CD4-positive, alpha-beta T cell (primary cell): ENCODE data around the gene OMA1. TPM values are rescaled to one million over a fixed set of nuclear protein-coding genes. Genes with fewer than 3 reads are reported as not detected.

Source experiments
- ATAC-seq: fragments of 200-7000 bp; cut with Tn5 transposase; one replicate; pipeline ENCODE4 v1.10.0; 2022; ENCODE audit warnings: mild to moderate bottlenecking; ENCODE audit not compliant: poor library complexity
- CTCF ChIA-PET: fragments of 350-600 bp; sonication (Branson Sonifier 250); formaldehyde crosslinking; loops from one replicate; lab custom pipeline; 2021; ENCODE audit warnings: antibody characterized with exemption, inconsistent platforms; lab: Charles Lee
- POLR2A ChIA-PET: fragments of 350-600 bp; sonication (Branson Sonifier 250); formaldehyde crosslinking; loops from one replicate; lab custom pipeline; 2021; ENCODE audit warnings: antibody characterized with exemption, inconsistent platforms; lab: Charles Lee
- DNase-seq, 14 experiments: peaks; one replicate each; pipeline ENCODE4 v3.0.0-alpha.2; 2013 to 2020; ENCODE audit warnings: mixed read lengths in 2 of 14
- H3K27ac ChIP-seq, 2 donors: one replicate each; pipeline versions ENCODE4 v1.5.1 to v1.7.0; 2013; ENCODE audit warnings: low read length in 2 of 2, low read depth in 1 of 2, mild to moderate bottlenecking in 1 of 2
- H3K27me3 ChIP-seq, 2 experiments: 1 replicate in 1 of 2; 2 replicates in 1 of 2; pipeline versions ENCODE4 v1.6.1 to v1.7.0; 2013; ENCODE audit warnings: low read length in 2 of 2, control low read depth in 1 of 2, mild to moderate bottlenecking in 1 of 2, moderate library complexity in 1 of 2; ENCODE audit not compliant: insufficient read depth in 2 of 2, control insufficient read depth in 1 of 2
- H3K36me3 ChIP-seq: one replicate; pipeline ENCODE4 v1.6.1; 2013; ENCODE audit warnings: low read length, control low read depth; ENCODE audit not compliant: insufficient read depth
- H3K4me1 ChIP-seq: one replicate; pipeline ENCODE4 v1.6.1; 2013; ENCODE audit warnings: low read length, control low read depth; ENCODE audit not compliant: insufficient read depth
- H3K4me3 ChIP-seq: one replicate; pipeline ENCODE4 v1.5.1; 2013; ENCODE audit warnings: mild to moderate bottlenecking, low read length, moderate library complexity
- H3K9me3 ChIP-seq, 2 experiments: 1 replicate in 1 of 2; 2 replicates in 1 of 2; pipeline versions ENCODE4 v1.6.1 to v1.7.0; 2013; ENCODE audit warnings: low read length in 2 of 2, mild to moderate bottlenecking in 2 of 2, control low read depth in 1 of 2, moderate library complexity in 1 of 2; ENCODE audit not compliant: control insufficient read depth in 1 of 2, insufficient read depth in 1 of 2
- H3K27ac Mint-ChIP-seq: one replicate; pipeline ENCODE4 v1.8.0; 2020; ENCODE audit warnings: mixed read lengths
- H3K27me3 Mint-ChIP-seq: one replicate; pipeline ENCODE4 v1.8.0; 2021; ENCODE audit warnings: mixed read lengths
- H3K36me3 Mint-ChIP-seq: one replicate; pipeline ENCODE4 v1.8.0; 2021; ENCODE audit warnings: low read depth, mixed read lengths
- H3K4me1 Mint-ChIP-seq: one replicate; pipeline ENCODE4 v1.8.0; 2021; ENCODE audit warnings: low read depth, mixed read lengths
- H3K4me3 Mint-ChIP-seq: one replicate; pipeline ENCODE4 v1.8.0; 2020; ENCODE audit warnings: mild to moderate bottlenecking, mixed read lengths
- H3K9me3 Mint-ChIP-seq: one replicate; pipeline ENCODE4 v1.8.0; 2020; ENCODE audit warnings: mixed read lengths
- intact Hi-C, 2 experiments: fragments of 100-400 bp; cut with DNase I in 1 of 2; cut with micrococcal nuclease in 1 of 2; formaldehyde crosslinking; loops; one replicate each; pipeline versions ENCODE4 v1.15.1 to v1.9.0; 2023 to 2025; cut with DNase I, micrococcal nuclease
- total RNA-seq, 174 experiments: library from RNA in 2 of 174; stranded (reverse) in 2 of 174; gene quantifications; one replicate each; pipeline ENCODE4 v1.2.3 and lab custom pipeline; 2021 to 2026
- TF ChIP-seq, protein P1 (sequence below): fragments of 200-600 bp; IDR thresholded peaks from one replicate; pipeline ENCODE4 v1.8.0; 2022; ENCODE audit warnings: antibody characterized with exemption, mild to moderate bottlenecking

Gene OMA1
- total RNA-seq, 2 experiments from 2014 or later = 23.7 to 27.7 TPM

DNA sequence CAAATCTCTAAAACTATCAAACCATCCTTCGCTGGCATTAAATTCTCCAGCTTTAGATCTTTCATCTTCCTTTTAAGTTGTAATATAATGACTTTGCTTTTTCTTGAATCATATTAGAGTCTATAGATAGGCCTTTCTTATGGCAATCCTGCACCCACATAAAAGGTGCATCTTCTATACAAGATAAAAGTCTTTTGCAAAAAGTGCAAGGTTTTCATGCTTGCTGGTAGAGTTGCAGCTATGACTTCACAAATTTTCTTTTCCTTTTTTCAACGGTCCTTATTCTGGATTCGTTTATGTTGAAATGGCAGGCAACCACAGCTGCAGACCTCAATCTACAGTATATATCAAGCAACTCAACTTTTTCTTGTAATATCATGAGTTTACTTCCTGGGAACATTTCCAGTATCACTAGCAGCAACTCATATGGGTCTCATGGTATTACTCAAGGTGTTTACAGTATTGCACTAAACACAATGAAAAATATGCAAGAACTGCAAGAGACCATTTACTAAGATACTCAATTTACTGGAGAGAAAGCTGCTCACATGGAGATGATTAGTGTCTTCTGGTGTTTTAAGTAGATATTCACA, 22.1 kb downstream of the OMA1 start:
- POLR2A ChIA-PET = interaction anchor here (1.3 kb wide), 1 partner anchor 22 kb away, joined by 6 read pairs; the partner anchor contains the start of gene OMA1
- H3K4me1 ChIP-seq = no peaks in the 10 kb centered on the region
- H3K4me3 ChIP-seq = no peak overlapping the region
- no peaks in the 10 kb centered on the region for H3K9me3 ChIP-seq
- DNase-seq = no peak
- no peaks in the 10 kb centered on the region for H3K27me3 ChIP-seq
- no peak for ATAC-seq
- no peak overlapping the region for H3K27ac Mint-ChIP-seq
- H3K9me3 Mint-ChIP-seq = no peaks in the 10 kb centered on the region
- no peaks in the 10 kb centered on the region for H3K27me3 Mint-ChIP-seq
- H3K36me3 ChIP-seq = peaks cover 33% of the 10 kb centered on the region
- intact Hi-C loops = no loop called here
- H3K36me3 Mint-ChIP-seq = peaks cover 91% of the 10 kb centered on the region
- peaks cover 21% of the 10 kb centered on the region for H3K4me1 Mint-ChIP-seq
- CTCF ChIA-PET = interaction anchor here (1.0 to 1.7 kb wide), 3 partner anchors 15 to 128 kb away, joined by 3 to 8 read pairs (median 4); partner anchors contain the start of gene OMA1
- TF ChIP-seq, protein P1, sequence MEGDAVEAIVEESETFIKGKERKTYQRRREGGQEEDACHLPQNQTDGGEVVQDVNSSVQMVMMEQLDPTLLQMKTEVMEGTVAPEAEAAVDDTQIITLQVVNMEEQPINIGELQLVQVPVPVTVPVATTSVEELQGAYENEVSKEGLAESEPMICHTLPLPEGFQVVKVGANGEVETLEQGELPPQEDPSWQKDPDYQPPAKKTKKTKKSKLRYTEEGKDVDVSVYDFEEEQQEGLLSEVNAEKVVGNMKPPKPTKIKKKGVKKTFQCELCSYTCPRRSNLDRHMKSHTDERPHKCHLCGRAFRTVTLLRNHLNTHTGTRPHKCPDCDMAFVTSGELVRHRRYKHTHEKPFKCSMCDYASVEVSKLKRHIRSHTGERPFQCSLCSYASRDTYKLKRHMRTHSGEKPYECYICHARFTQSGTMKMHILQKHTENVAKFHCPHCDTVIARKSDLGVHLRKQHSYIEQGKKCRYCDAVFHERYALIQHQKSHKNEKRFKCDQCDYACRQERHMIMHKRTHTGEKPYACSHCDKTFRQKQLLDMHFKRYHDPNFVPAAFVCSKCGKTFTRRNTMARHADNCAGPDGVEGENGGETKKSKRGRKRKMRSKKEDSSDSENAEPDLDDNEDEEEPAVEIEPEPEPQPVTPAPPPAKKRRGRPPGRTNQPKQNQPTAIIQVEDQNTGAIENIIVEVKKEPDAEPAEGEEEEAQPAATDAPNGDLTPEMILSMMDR = no peak
- no peak overlapping the region for H3K27ac ChIP-seq
- no peak overlapping the region for H3K4me3 Mint-ChIP-seq

DNA sequence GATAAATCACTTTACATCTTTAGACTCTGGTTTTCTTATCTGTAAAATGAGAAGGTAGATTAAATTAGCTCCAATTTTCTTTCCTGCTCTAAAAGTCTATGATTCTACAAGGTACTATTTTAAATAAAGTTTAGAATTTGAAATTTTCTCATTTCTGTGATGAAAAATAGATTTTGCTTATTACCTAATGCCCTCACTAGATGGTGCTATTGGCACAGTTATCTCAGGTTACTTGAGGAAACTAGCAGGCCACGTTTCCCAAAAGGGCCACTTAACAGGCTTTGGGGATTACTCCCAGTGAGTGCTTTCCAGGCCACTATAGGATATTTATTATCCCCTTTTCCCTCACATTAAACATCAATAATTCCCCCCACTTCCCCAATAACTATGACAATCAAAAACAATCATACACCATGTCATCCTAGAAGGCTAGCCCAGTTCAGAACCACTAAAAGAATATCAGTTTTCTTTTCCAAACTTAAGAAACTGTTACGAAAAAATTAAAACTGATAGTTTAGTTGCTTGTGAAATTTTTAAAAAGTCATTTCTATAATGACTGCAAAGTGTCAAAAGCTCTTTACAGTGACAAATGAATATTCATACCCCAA, 30.6 kb downstream of the OMA1 start:
- Histone ChIP-seq H3K36me3 (peaks cover 27% of the 10 kb centered on the region), H3K27ac (no peak overlapping the region), H3K27me3 (no peaks in the 10 kb centered on the region), H3K4me3 (no peak overlapping the region), H3K9me3 (no peaks in the 10 kb centered on the region), H3K4me1 (no peaks in the 10 kb centered on the region)
- intact Hi-C loops = loop anchor here (1.0 to 10.0 kb wide), 5 partner anchors 30 to 1243 kb away; partner anchors contain the start of gene OMA1 (in 2 of the 2)
- Mint-ChIP-seq H3K9me3 (no peaks in the 10 kb centered on the region), H3K27me3 (no peaks in the 10 kb centered on the region), H3K4me3 (no peak overlapping the region), H3K27ac (peak overlapping the region; percentile 25), H3K4me1 (peaks cover 9% of the 10 kb centered on the region), H3K36me3 (peaks cover 79% of the 10 kb centered on the region)
- peak; percentile 54 for ATAC-seq
- DNase-seq = peak in 8 of 14 experiments; percentile 1 to 81 (median 25)
- ChIA-PET POLR2A (interaction anchor here (1.5 to 3.8 kb wide), 2 partner anchors 23 to 31 kb away, joined by 3 to 29 read pairs; partner anchors contain the start of gene OMA1), CTCF (interaction anchor here (0.8 to 6.4 kb wide), 6 partner anchors 17 to 1431 kb away, joined by 3 to 84 read pairs (median 7); partner anchors contain the start of gene OMA1)
- TF ChIP-seq, protein P1 = peak; percentile 83

DNA sequence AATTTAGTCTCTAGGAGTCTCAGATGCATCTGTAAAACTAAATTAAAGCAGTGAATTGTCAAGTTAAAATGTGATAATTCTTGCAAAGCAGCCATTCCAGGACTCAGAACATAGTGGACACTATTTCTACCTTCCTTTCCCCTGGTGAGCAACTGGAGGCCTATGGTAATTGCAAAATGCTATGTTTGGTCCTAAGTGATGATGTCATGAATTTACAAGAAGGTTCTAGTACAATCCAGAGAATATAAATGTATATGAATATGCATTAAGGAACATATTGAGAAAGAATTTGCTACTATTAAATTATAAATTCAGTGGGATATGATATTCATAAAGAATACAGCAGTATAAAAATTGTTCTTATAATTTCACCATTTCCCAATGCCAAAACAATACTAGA, 32.6 kb downstream of the OMA1 start:
- no peaks in the 10 kb centered on the region for H3K27me3 Mint-ChIP-seq
- Histone ChIP-seq H3K4me3 (no peak overlapping the region), H3K4me1 (no peaks in the 10 kb centered on the region), H3K27me3 (no peaks in the 10 kb centered on the region), H3K36me3 (peaks cover 19% of the 10 kb centered on the region), H3K9me3 (no peaks in the 10 kb centered on the region), H3K27ac (no peak overlapping the region)
- H3K27ac Mint-ChIP-seq = no peak overlapping the region
- H3K4me3 Mint-ChIP-seq = no peak overlapping the region
- H3K36me3 Mint-ChIP-seq = peaks cover 82% of the 10 kb centered on the region
- no peaks in the 10 kb centered on the region for H3K9me3 Mint-ChIP-seq
- H3K4me1 Mint-ChIP-seq = peaks cover 8% of the 10 kb centered on the region
- ChIA-PET POLR2A (interaction anchor here (3.8 kb wide), 1 partner anchor 33 kb away, joined by 29 read pairs; the partner anchor contains the start of gene OMA1), CTCF (interaction anchor here (3.4 to 6.4 kb wide), 2 partner anchors 33 to 138 kb away, joined by 16 to 84 read pairs; partner anchors contain the start of gene OMA1)
- intact Hi-C loops = loop anchor here (5.0 to 10.0 kb wide), 2 partner anchors 1181 to 1183 kb away; no protein-coding TSS in a partner anchor
- DNase-seq (no peak), ATAC-seq (no peak)
- TF ChIP-seq, protein P1 = no peak
